IMR-90 (cell line): ENCODE data around the gene NKPD1.

ENCODE experiments used
- BHLHE40 ChIP-seq: fragments of 150-350 bp; IDR thresholded peaks from 2 replicates; pipeline ENCODE4 v1.6.1; 2016; ENCODE audit warnings: mild to moderate bottlenecking, low read depth, low read length
- CHD1 ChIP-seq: IDR thresholded peaks from 2 replicates; pipeline ENCODE4 v1.6.1; 2012; ENCODE audit warnings: low read depth, low read length, improper control_type of control experiment
- CTCF ChIP-seq: conservative IDR thresholded peaks from 2 replicates; pipeline ENCODE4 v1.5.1; 2012; ENCODE audit warnings: mild to moderate bottlenecking, low read depth, low read length, improper control_type of control experiment
- MAFK ChIP-seq: IDR thresholded peaks from 2 replicates; pipeline ENCODE4 v1.6.1; 2012; ENCODE audit warnings: low read depth, low read length, improper control_type of control experiment
- MXI1 ChIP-seq: IDR thresholded peaks from 2 replicates; pipeline ENCODE4 v1.6.1; 2012; ENCODE audit warnings: low read depth, mild to moderate bottlenecking, low read length, moderate library complexity, borderline replicate concordance
- POLR2A ChIP-seq: IDR thresholded peaks from 2 replicates; pipeline ENCODE4 v1.6.1; 2012; ENCODE audit warnings: mild to moderate bottlenecking, low read depth, low read length
- RAD21 ChIP-seq: IDR thresholded peaks from 2 replicates; pipeline ENCODE4 v1.6.1; 2012; ENCODE audit warnings: low read length, improper control_type of control experiment
- USF2 ChIP-seq: fragments of 150-350 bp; IDR thresholded peaks from 2 replicates; pipeline ENCODE4 v1.6.1; 2017; ENCODE audit warnings: mild to moderate bottlenecking, antibody characterized with exemption, low read length, low read depth

- TF ChIP-seq POLR2A (no peak), CTCF (no peak), CHD1 (no peak), MXI1 (no peak), USF2 (no peak), BHLHE40 (no peak), RAD21 (no peak), MAFK (no peak)
Observed at GRCh38 chr19:45175515-45176345, 14.9 kb upstream of the NKPD1 start.
